ENCODE measurements around the gene ARL16.

Gene ARL16

GRCh38 chr17:81644496-81644895 is 39.1 kb downstream of the ARL16 start:
- Histone ChIP-seq H3K36me3 (ENCODE audit: control insufficient read depth in 2 of 2, insufficient read depth in 2 of 2, low read length in 2 of 2) (no peaks in the 10 kb centered on the region), H3K4me1 (ENCODE audit: control insufficient read depth in 2 of 2, insufficient read depth in 2 of 2, low read length in 2 of 2) (no peaks in the 10 kb centered on the region), H3K9me3 (ENCODE audit: control insufficient read depth in 2 of 2, low read length in 2 of 2) (no peaks in the 10 kb centered on the region), H3K27me3 (ENCODE audit: control insufficient read depth in 2 of 2, insufficient read depth in 2 of 2, low read length in 2 of 2) (peaks cover 4% of the 10 kb centered on the region in 2 donors), H3K27ac (ENCODE audit: low read depth in 2 of 2, low read length in 2 of 2) (no peak overlapping the region), H3K9ac (ENCODE audit: low read depth in 1 of 2, low read length in 2 of 2) (no peak overlapping the region), H3K4me3 (ENCODE audit: low read length in 2 of 2) (no peak overlapping the region)

- Histone ChIP-seq H3K27ac (ENCODE audit: low read depth in 2 of 2, low read length in 2 of 2) (no peak overlapping the region), H3K27me3 (ENCODE audit: control insufficient read depth in 2 of 2, insufficient read depth in 2 of 2, low read length in 2 of 2) (no peaks in the 10 kb centered on the region), H3K4me1 (ENCODE audit: control insufficient read depth in 2 of 2, insufficient read depth in 2 of 2, low read length in 2 of 2) (no peaks in the 10 kb centered on the region), H3K9ac (ENCODE audit: low read depth in 1 of 2, low read length in 2 of 2) (no peak overlapping the region), H3K9me3 (ENCODE audit: control insufficient read depth in 2 of 2, low read length in 2 of 2) (no peaks in the 10 kb centered on the region), H3K36me3 (ENCODE audit: control insufficient read depth in 2 of 2, insufficient read depth in 2 of 2, low read length in 2 of 2) (no peaks in the 10 kb centered on the region), H3K4me3 (ENCODE audit: low read length in 2 of 2) (no peak overlapping the region)
Measured at GRCh38 chr17:81641825-81642489, 41.6 kb downstream of the ARL16 start.

- Histone ChIP-seq H3K4me1 (ENCODE audit: control insufficient read depth in 2 of 2, insufficient read depth in 2 of 2, low read length in 2 of 2) (peaks cover 10 to 11% of the 10 kb centered on the region in 2 donors), H3K27ac (ENCODE audit: low read depth in 2 of 2, low read length in 2 of 2) (no peak overlapping the region), H3K9me3 (ENCODE audit: control insufficient read depth in 2 of 2, low read length in 2 of 2) (no peaks in the 10 kb centered on the region), H3K4me3 (ENCODE audit: low read length in 2 of 2) (no peak overlapping the region), H3K9ac (ENCODE audit: low read depth in 1 of 2, low read length in 2 of 2) (no peak overlapping the region), H3K27me3 (ENCODE audit: control insufficient read depth in 2 of 2, insufficient read depth in 2 of 2, low read length in 2 of 2) (no peaks in the 10 kb centered on the region), H3K36me3 (ENCODE audit: control insufficient read depth in 2 of 2, insufficient read depth in 2 of 2, low read length in 2 of 2) (no peaks in the 10 kb centered on the region)
Measured at GRCh38 chr17:81640011-81640410, 43.6 kb downstream of the ARL16 start.

GRCh38 chr17:81638683-81639082 is 44.9 kb downstream of the ARL16 start:
- Histone ChIP-seq H3K27me3 (ENCODE audit: control insufficient read depth in 2 of 2, insufficient read depth in 2 of 2, low read length in 2 of 2) (no peaks in the 10 kb centered on the region), H3K36me3 (ENCODE audit: control insufficient read depth in 2 of 2, insufficient read depth in 2 of 2, low read length in 2 of 2) (no peaks in the 10 kb centered on the region), H3K4me3 (ENCODE audit: low read length in 2 of 2) (no peak overlapping the region), H3K9ac (ENCODE audit: low read depth in 1 of 2, low read length in 2 of 2) (no peak overlapping the region), H3K27ac (ENCODE audit: low read depth in 2 of 2, low read length in 2 of 2) (no peak overlapping the region), H3K9me3 (ENCODE audit: control insufficient read depth in 2 of 2, low read length in 2 of 2) (no peaks in the 10 kb centered on the region), H3K4me1 (ENCODE audit: control insufficient read depth in 2 of 2, insufficient read depth in 2 of 2, low read length in 2 of 2) (peaks cover 10 to 11% of the 10 kb centered on the region in 2 donors)

GRCh38 chr17:81636505-81637288 is 46.9 kb downstream of the ARL16 start, which contains the start of the genes NPLOC4 and TSPAN10:
TSS of gene NPLOC4 (minus strand) at chr17:81637112. CDS start at chr17:81636930, 182 bp downstream.
TSS of gene TSPAN10 (plus strand) at chr17:81637196. CDS start at chr17:81642413, 5,217 bp downstream.
- Histone ChIP-seq H3K36me3 (ENCODE audit: control insufficient read depth in 2 of 2, insufficient read depth in 2 of 2, low read length in 2 of 2) (peaks cover 0 to 4% of the 10 kb centered on the region in 2 donors), H3K9me3 (ENCODE audit: control insufficient read depth in 2 of 2, low read length in 2 of 2) (no peaks in the 10 kb centered on the region), H3K27me3 (ENCODE audit: control insufficient read depth in 2 of 2, insufficient read depth in 2 of 2, low read length in 2 of 2) (no peaks in the 10 kb centered on the region)

GRCh38 chr17:81635973-81636504 is 47.6 kb downstream of the ARL16 start:
- Histone ChIP-seq H3K4me1 (ENCODE audit: control insufficient read depth in 2 of 2, insufficient read depth in 2 of 2, low read length in 2 of 2) (peaks cover 10 to 11% of the 10 kb centered on the region in 2 donors), H3K9me3 (ENCODE audit: control insufficient read depth in 2 of 2, low read length in 2 of 2) (no peaks in the 10 kb centered on the region), H3K27ac (ENCODE audit: low read depth in 2 of 2, low read length in 2 of 2) (peak overlapping the region; percentile 82 to 83), H3K36me3 (ENCODE audit: control insufficient read depth in 2 of 2, insufficient read depth in 2 of 2, low read length in 2 of 2) (peaks cover 0 to 6% of the 10 kb centered on the region in 2 donors), H3K9ac (ENCODE audit: low read depth in 1 of 2, low read length in 2 of 2) (peak overlapping the region; percentile 76 to 84), H3K27me3 (ENCODE audit: control insufficient read depth in 2 of 2, insufficient read depth in 2 of 2, low read length in 2 of 2) (no peaks in the 10 kb centered on the region), H3K4me3 (ENCODE audit: low read length in 2 of 2) (peak overlapping the region; percentile 80 to 96)

More at GRCh38 chr17:81636505-81637288, 46.9 kb downstream of the ARL16 start, which contains the start of the genes NPLOC4 and TSPAN10:
- Histone ChIP-seq H3K9ac (ENCODE audit: low read depth in 1 of 2, low read length in 2 of 2) (peak within 1 kb of the TSS; percentile 76 to 84), H3K4me3 (ENCODE audit: low read length in 2 of 2) (peak within 1 kb of the TSS; percentile 80 to 96), H3K4me1 (ENCODE audit: control insufficient read depth in 2 of 2, insufficient read depth in 2 of 2, low read length in 2 of 2) (peaks cover 10 to 11% of the 10 kb centered on the region in 2 donors), H3K27ac (ENCODE audit: low read depth in 2 of 2, low read length in 2 of 2) (peak within 1 kb of the TSS; percentile 82 to 83)

GRCh38 chr17:81635431-81635830 is 48.2 kb downstream of the ARL16 start:
- Histone ChIP-seq H3K9ac (ENCODE audit: low read depth in 1 of 2, low read length in 2 of 2) (peak overlapping the region in 1 of 2 donors; percentile 76), H3K9me3 (ENCODE audit: control insufficient read depth in 2 of 2, low read length in 2 of 2) (no peaks in the 10 kb centered on the region), H3K27me3 (ENCODE audit: control insufficient read depth in 2 of 2, insufficient read depth in 2 of 2, low read length in 2 of 2) (no peaks in the 10 kb centered on the region), H3K36me3 (ENCODE audit: control insufficient read depth in 2 of 2, insufficient read depth in 2 of 2, low read length in 2 of 2) (peaks cover 0 to 6% of the 10 kb centered on the region in 2 donors), H3K4me1 (ENCODE audit: control insufficient read depth in 2 of 2, insufficient read depth in 2 of 2, low read length in 2 of 2) (peaks cover 10 to 11% of the 10 kb centered on the region in 2 donors), H3K4me3 (ENCODE audit: low read length in 2 of 2) (peak overlapping the region; percentile 80 to 96), H3K27ac (ENCODE audit: low read depth in 2 of 2, low read length in 2 of 2) (peak overlapping the region in 1 of 2 donors; percentile 4)

- Histone ChIP-seq H3K9ac (ENCODE audit: low read depth in 1 of 2, low read length in 2 of 2) (no peak overlapping the region), H3K4me3 (ENCODE audit: low read length in 2 of 2) (no peak overlapping the region)
Measured at GRCh38 chr17:81631482-81631881, 52.1 kb downstream of the ARL16 start.

More at GRCh38 chr17:81631482-81631881, 52.1 kb downstream of the ARL16 start:
- H3K27me3 ChIP-seq (ENCODE audit: control insufficient read depth in 2 of 2, insufficient read depth in 2 of 2, low read length in 2 of 2), result no peaks in the 10 kb centered on the region
- H3K36me3 ChIP-seq (ENCODE audit: control insufficient read depth in 2 of 2, insufficient read depth in 2 of 2, low read length in 2 of 2), result peaks cover 12 to 18% of the 10 kb centered on the region in 2 donors
- H3K9me3 ChIP-seq (ENCODE audit: control insufficient read depth in 2 of 2, low read length in 2 of 2), result no peaks in the 10 kb centered on the region
- H3K4me1 ChIP-seq (ENCODE audit: control insufficient read depth in 2 of 2, insufficient read depth in 2 of 2, low read length in 2 of 2), result peaks cover 10 to 11% of the 10 kb centered on the region in 2 donors
- H3K27ac ChIP-seq (ENCODE audit: low read depth in 2 of 2, low read length in 2 of 2), result no peak overlapping the region
